Dedifferentiated amniotic fluid mesenchymal stem cell (primary cell): ENCODE data around the gene TMTC4.
"Not testable (repeated sequence)": the region's sequence is repeated elsewhere in the genome, so short reads cannot be mapped to it uniquely, and the experiment has no call there.

Experiments
- DNase-seq: peaks from one replicate; pipeline ENCODE4 v3.0.0-alpha.2; 2016; ENCODE audit errors: extremely low spot score

TMTC4 gene

DNA sequence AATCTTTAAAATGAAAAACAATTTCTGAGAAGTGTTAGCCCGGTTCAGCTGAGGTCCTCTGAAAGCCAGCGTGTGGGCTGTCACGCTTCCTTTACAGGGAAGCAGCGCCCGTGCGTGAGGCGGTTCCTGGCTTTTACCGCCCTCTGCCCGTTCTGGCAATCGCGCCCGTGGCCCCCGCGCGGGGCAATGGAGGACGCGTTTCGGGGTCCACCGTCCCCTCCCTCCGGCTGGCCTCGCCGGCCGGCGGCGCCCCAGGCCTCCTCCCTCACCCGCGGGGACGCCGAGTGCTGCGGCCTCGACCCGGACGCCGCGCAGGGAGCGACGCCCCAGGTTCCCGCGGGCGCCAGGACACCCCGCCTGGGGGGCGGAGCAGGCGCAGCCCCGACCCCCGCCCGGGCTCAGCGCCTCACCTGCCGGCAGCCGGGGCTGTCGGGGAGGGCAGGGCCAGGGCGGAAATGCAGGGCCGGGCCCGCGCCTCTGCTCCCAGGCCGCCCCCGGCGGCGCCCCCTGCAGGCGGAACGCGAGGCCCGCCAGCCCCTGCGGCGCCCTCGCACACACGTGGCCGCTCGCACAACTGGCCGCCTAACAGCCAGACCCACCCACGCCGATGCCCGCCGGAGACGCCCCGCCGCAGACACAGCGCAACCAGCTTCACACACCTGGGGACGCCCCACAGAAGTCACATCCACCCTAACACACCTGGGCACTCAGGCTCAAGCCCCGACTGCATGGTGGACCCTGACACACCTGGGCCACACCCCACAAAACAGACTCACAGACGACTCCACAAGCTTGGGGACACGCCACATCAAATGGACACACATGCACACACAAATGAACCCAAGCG lies 86.0 kb downstream of the TMTC4 start, which contains the start of gene GGACT:
Gene GGACT (minus strand): TSS at position 459 of the 847 bp plus-strand sequence. CDS start 56,198 bp downstream, outside the sequence.
- peak; percentile 26 for DNase-seq

GRCh38 chr13:100584896-100585295 lies 89.7 kb downstream of the TMTC4 start:
- no peak for DNase-seq

DNA sequence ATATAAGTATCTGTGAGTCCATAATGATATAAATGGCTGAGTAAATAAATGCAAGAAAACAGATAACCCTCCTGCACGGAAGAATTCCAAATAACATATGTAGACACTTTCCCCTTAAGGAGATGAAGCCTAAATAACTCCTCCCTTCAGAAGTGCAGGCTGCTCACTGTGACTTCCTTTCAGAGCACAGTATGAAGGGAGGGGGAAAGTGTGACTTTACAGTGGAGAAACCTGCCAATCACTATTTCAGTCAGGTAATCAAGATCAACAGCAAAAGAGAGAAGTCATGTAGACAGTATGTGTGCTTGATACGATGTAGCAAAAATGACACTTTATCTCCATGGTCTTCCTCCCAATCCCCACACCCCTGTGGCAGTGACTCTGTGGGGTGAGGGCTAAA lies 93.1 kb downstream of the TMTC4 start:
- DNase-seq = no peak

DNA sequence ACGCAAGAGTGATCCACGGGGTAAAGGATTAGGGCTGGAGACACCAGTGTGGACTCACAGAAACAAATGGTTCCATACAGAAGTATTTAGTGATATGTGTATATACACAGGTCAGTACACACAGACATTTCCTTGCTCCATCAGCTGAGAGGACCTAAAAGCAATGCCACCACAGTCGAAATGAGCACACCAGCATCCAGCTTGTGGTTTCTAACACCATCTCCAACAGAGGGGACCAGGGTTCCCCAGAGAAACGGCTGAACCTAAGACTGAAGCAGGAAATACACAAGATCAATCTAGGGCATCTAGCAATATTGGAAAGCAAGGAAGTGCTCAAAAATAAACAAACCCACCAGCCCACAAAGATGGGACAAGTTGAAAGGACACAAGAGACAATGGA lies 93.6 kb downstream of the TMTC4 start:
- no peak for DNase-seq

- DNase-seq = no peak
These were observed 94.5 kb downstream of the TMTC4 start for GRCh38 chr13:100580045-100580444.

DNA sequence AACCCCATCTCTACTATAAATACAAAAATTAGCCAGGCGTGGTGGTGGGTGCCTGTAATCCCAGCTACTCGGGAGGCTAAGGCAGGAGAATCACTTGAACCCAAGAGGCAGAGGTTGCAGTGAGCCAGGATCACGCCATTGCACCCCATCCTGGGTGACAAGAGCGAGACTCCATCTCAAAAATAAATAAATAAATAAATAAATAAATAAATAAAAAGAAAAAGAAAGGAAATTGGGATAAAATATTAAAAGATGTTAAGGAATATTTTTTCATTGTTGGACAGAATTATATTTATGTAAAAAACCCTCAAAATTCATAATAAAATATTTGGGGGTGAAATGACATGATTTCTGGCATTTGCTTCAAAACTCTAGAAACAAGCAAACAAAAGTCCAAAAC lies 97.4 kb downstream of the TMTC4 start:
- DNase-seq = not testable (repeated sequence)

DNA sequence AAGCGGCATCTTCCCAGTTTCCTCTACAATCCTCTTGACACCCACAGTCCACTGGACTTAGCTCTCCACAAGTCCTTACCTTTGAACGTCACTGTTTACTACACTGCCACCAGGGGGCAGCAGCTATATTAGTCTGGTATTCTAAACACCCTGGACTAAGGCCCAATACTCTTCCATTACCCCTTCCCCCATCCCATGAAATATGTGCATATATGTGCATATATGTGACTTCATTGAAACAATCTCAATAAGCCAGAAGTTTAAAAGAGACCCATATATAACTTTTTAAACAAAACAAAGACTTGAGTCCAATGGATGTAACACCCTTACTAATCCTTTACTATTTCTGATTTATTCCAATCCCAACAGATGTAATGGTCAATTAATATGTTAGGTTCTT lies 101.5 kb downstream of the TMTC4 start:
- DNase-seq = no peak

DNA sequence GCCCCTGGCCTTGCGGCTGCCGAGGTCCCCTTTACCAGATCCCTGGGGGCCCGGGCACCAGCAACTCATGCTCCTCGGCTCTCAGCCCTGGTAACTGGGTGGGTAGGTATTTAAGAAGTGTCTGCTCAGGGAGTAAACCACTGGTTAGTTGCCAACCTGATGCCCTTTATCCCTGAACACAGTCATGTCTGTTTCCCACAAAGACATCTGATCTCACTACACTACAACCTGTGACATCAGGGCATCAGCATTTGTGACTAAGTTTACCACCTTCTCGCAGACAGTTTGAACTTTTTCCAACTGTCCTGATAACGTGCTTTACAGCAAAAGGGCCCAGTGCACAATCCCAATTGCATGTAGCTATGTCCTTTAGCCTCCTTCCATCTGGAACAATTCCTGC lies 108.1 kb downstream of the TMTC4 start:
- DNase-seq = no peak

GRCh38 chr13:100565286-100565685 lies 109.3 kb downstream of the TMTC4 start:
- DNase-seq = no peak

- no peak for DNase-seq
These were observed 110.0 kb downstream of the TMTC4 start for GRCh38 chr13:100564444-100565223.

- no peak for DNase-seq
These were observed 110.8 kb downstream of the TMTC4 start for GRCh38 chr13:100563779-100564178.

DNA sequence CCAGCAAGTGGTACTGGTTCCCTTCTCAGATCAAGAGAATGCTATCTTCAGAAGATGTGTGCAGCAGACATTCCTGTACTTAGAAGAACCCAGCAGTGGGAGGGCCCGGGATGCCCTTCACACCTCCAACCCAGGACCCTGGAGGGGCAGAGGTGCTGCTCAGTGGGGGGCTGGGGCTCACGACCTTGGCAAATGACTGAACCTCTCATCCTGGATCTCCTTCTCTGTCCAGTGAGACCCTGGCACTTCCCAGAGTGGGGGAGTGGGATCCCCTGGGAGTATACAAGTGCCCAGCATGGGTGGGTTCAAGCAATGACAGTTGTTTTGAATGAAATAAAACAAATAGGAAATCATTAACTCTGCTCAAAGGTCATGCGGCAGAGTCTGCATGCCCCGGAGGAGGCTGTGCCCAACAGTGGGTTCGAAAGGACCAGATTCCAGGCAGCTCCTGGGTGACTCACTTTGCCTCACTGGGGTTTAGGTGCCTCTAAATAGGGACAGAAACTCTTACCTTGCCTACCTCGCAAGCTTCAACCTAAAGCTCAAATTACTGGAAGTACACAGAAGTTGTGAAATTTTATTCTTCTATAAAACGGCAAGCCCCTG lies 112.9 kb downstream of the TMTC4 start:
- no peak for DNase-seq

DNA sequence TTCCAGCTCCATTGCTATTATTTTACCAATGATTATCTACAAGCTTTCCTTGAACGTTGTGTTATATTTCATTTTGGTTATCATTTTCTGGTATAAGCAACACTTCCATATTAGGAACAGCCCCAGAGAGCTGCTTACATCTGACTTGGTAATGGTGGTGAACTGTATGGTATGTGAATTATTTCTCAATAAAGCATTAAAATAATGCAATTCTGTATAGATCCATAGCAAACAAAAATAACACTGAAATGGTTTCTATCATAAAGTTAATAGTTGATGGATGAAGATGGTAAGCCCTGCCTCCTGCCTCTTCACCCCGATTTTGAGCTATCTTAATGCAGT lies 113.5 kb downstream of the TMTC4 start:
- DNase-seq = no peak

- no peak for DNase-seq
These were observed 114.0 kb downstream of the TMTC4 start for GRCh38 chr13:100560498-100561157.

DNA sequence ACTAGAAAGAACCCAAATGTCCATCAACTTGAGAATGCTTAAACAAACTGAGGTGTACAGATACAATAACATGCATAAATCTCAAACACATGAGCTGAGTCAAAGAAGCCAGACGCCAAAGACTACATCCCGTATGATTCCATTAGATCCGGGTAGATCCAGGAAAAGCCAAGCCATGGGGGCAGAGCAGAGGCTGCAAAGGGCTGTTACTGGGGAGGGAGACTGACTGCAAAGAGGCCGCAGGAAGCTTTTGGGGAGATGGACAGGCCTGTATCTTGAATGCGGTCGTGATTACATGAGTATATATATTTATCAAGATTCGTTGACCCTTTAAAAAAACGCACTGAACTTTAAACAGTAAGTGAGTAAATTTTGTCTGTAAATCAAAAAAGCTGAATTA lies 114.7 kb downstream of the TMTC4 start:
- no peak for DNase-seq
